Choroid plexus epithelial cell (primary cell): ENCODE results near the gene ZNF878.

Source experiments
- DNase-seq: peaks from one replicate; pipeline ENCODE4 v3.0.0-alpha.2; 2010; ENCODE audit warnings: low read depth
- H3K4me3 ChIP-seq: 2 replicates; pipeline ENCODE4 v1.5.1; 2011; ENCODE audit warnings: low read depth, mild to moderate bottlenecking, control low read depth, low read length, moderate library complexity
- TF ChIP-seq, protein P1 (sequence below): conservative IDR thresholded peaks from 2 replicates; pipeline ENCODE4 v1.5.1; 2011; ENCODE audit warnings: low read depth, mild to moderate bottlenecking, control low read depth, inconsistent platforms, low read length, moderate library complexity

ZNF878 gene

GRCh38 chr19:12052497-12053169, at the start of gene ZNF878:
TSS of gene ZNF878 (minus strand) at chr19:12052961. CDS start at chr19:12052801, 160 bp downstream.
- TF ChIP-seq, protein P1, sequence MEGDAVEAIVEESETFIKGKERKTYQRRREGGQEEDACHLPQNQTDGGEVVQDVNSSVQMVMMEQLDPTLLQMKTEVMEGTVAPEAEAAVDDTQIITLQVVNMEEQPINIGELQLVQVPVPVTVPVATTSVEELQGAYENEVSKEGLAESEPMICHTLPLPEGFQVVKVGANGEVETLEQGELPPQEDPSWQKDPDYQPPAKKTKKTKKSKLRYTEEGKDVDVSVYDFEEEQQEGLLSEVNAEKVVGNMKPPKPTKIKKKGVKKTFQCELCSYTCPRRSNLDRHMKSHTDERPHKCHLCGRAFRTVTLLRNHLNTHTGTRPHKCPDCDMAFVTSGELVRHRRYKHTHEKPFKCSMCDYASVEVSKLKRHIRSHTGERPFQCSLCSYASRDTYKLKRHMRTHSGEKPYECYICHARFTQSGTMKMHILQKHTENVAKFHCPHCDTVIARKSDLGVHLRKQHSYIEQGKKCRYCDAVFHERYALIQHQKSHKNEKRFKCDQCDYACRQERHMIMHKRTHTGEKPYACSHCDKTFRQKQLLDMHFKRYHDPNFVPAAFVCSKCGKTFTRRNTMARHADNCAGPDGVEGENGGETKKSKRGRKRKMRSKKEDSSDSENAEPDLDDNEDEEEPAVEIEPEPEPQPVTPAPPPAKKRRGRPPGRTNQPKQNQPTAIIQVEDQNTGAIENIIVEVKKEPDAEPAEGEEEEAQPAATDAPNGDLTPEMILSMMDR, result no peak
- H3K4me3 ChIP-seq, result peak within 1 kb of the TSS; percentile 62
- peak; percentile 82 for DNase-seq

GRCh38 chr19:12098040-12098439, 45.3 kb upstream of the ZNF878 start:
- DNase-seq, result no peak
- TF ChIP-seq, protein P1, result no peak
- no peak overlapping the region for H3K4me3 ChIP-seq

- no peak overlapping the region for H3K4me3 ChIP-seq
- peak; percentile 42 for DNase-seq
- TF ChIP-seq, protein P1, result no peak
Measured at GRCh38 chr19:12095111-12095790, 42.5 kb upstream of the ZNF878 start.

- TF ChIP-seq, protein P1, result no peak
- no peak for DNase-seq
- no peak overlapping the region for H3K4me3 ChIP-seq
Measured at GRCh38 chr19:12093777-12094176, 41.0 kb upstream of the ZNF878 start.

DNA sequence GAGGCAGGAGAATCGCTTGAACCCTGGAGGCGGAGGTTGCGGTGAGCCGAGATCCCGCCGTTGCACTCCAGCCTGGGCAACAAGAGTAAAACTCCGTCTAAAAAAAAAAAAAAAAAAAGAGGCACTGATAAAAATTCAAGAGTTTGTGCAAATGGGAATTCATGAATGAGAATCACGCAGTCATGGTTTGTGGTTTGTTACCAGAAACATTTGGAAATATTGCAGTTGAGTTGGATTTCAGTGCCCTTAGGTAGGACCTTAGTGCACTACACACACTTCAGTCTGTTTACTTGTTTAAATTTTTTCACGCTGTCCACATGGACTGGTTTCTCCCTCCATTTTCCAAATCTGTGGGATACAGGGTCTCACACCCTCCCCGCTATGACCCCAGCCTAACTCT, 40.2 kb upstream of the ZNF878 start:
- peak overlapping the region; percentile 81 for H3K4me3 ChIP-seq
- TF ChIP-seq, protein P1, result no peak
- peak; percentile 38 for DNase-seq

- DNase-seq, result peak; percentile 93
- TF ChIP-seq, protein P1, result no peak
- peak overlapping the region; percentile 81 for H3K4me3 ChIP-seq
Measured at GRCh38 chr19:12092065-12092867, 39.5 kb upstream of the ZNF878 start.
